ENCODE data around the gene EXPH5.
"Not testable (repeated sequence)": the region's sequence is repeated elsewhere in the genome, so short reads cannot be mapped to it uniquely, and the experiment has no call there.

The EXPH5 gene

GRCh38 chr11:108599978-108600377 is 6.4 kb upstream of the EXPH5 start:
- no peak for DNase-seq (ENCODE audit: low read depth)

GRCh38 chr11:108597736-108598355 is 4.3 kb upstream of the EXPH5 start:
- DNase-seq (ENCODE audit: low read depth), result no peak

GRCh38 chr11:108596701-108597100 is 3.1 kb upstream of the EXPH5 start:
- no peak for DNase-seq (ENCODE audit: low read depth)

- DNase-seq (ENCODE audit: low read depth), result no peak
Observed at GRCh38 chr11:108593923-108594434, 411 bp upstream of the EXPH5 start.

- DNase-seq (ENCODE audit: low read depth), result no peak
Observed at GRCh38 chr11:108592591-108593213, 866 bp downstream of the EXPH5 start.

- no peak for DNase-seq (ENCODE audit: low read depth)
Observed at GRCh38 chr11:108591893-108592292, 1.7 kb downstream of the EXPH5 start.

- no peak for DNase-seq (ENCODE audit: low read depth)
Observed at GRCh38 chr11:108589136-108589535, 4.4 kb downstream of the EXPH5 start.

GRCh38 chr11:108588287-108588686 is 5.3 kb downstream of the EXPH5 start:
- no peak for DNase-seq (ENCODE audit: low read depth)

- DNase-seq (ENCODE audit: low read depth), result no peak
Observed at GRCh38 chr11:108587109-108587508, 6.5 kb downstream of the EXPH5 start.

GRCh38 chr11:108586600-108586999 is 7.0 kb downstream of the EXPH5 start:
- DNase-seq (ENCODE audit: low read depth), result no peak

- not testable (repeated sequence) for DNase-seq (ENCODE audit: low read depth)
Observed at GRCh38 chr11:108586185-108586584, 7.4 kb downstream of the EXPH5 start.

- no peak for DNase-seq (ENCODE audit: low read depth)
Observed at GRCh38 chr11:108584973-108585372, 8.6 kb downstream of the EXPH5 start.

GRCh38 chr11:108580645-108581044 is 12.9 kb downstream of the EXPH5 start:
- DNase-seq (ENCODE audit: low read depth), result no peak

GRCh38 chr11:108580043-108580442 is 13.5 kb downstream of the EXPH5 start:
- no peak for DNase-seq (ENCODE audit: low read depth)

GRCh38 chr11:108576523-108576922 is 17.0 kb downstream of the EXPH5 start:
- no peak for DNase-seq (ENCODE audit: low read depth)

GRCh38 chr11:108574675-108575074 is 18.9 kb downstream of the EXPH5 start:
- no peak for DNase-seq (ENCODE audit: low read depth)

- no peak for DNase-seq (ENCODE audit: low read depth)
Observed at GRCh38 chr11:108571001-108571400, 22.6 kb downstream of the EXPH5 start.

- DNase-seq (ENCODE audit: low read depth), result no peak
Observed at GRCh38 chr11:108569896-108570295, 23.7 kb downstream of the EXPH5 start.

GRCh38 chr11:108568195-108568858 is 25.2 kb downstream of the EXPH5 start:
- no peak for DNase-seq (ENCODE audit: low read depth)

- DNase-seq (ENCODE audit: low read depth), result no peak
Observed at GRCh38 chr11:108565653-108566052, 27.9 kb downstream of the EXPH5 start.

- DNase-seq (ENCODE audit: low read depth), result no peak
Observed at GRCh38 chr11:108562746-108563581, 30.6 kb downstream of the EXPH5 start.

- no peak for DNase-seq (ENCODE audit: low read depth)
Observed at GRCh38 chr11:108561535-108561991, 32.0 kb downstream of the EXPH5 start.
